Suprapubic skin (tissue), 4 donors: Measurements from ENCODE around the gene LYRM4.

Experiments
- CTCF ChIP-seq, 2 donors: fragments of 200-600 bp in 1 of 2; fragments of 450-650 bp in 1 of 2; sonication (generic) in 1 of 2; IDR thresholded peaks; one replicate each; pipeline ENCODE4 v1.5.1; 2016 to 2019; ENCODE audit warnings: antibody characterized with exemption in 2 of 2, mild to moderate bottlenecking in 1 of 2, moderate library complexity in 1 of 2
- POLR2A ChIP-seq, 2 donors: fragments of 450-650 bp; IDR thresholded peaks; one replicate each; pipeline ENCODE4 v1.6.1; 2017; ENCODE audit warnings: antibody characterized with exemption in 2 of 2, mild to moderate bottlenecking in 2 of 2, moderate library complexity in 2 of 2
- POLR2AphosphoS5 ChIP-seq, 3 donors: sonication (generic); formaldehyde crosslinking; IDR thresholded peaks; one replicate each; pipeline ENCODE4 v1.6.1; 2017; ENCODE audit warnings: antibody characterized with exemption in 3 of 3

GRCh38 chr6:5083813-5084359 lies 176.9 kb downstream of the LYRM4 start:
- TF ChIP-seq CTCF (IDR thresholded peaks at IDR 0.05) (no peak), POLR2AphosphoS5 (IDR thresholded peaks at IDR 0.05) (no peak), POLR2A (IDR thresholded peaks at IDR 0.05) (no peak)
